COLO829 (cell line): ENCODE results near the gene GPR42.
"Not testable (repeated sequence)": the region's sequence is repeated elsewhere in the genome, so short reads cannot be mapped to it uniquely, and the experiment has no call there.

Experiments
- DNase-seq: peaks from one replicate; pipeline ENCODE4 v3.0.0; 2012; ENCODE audit warnings: low spot score

The GPR42 gene

DNA sequence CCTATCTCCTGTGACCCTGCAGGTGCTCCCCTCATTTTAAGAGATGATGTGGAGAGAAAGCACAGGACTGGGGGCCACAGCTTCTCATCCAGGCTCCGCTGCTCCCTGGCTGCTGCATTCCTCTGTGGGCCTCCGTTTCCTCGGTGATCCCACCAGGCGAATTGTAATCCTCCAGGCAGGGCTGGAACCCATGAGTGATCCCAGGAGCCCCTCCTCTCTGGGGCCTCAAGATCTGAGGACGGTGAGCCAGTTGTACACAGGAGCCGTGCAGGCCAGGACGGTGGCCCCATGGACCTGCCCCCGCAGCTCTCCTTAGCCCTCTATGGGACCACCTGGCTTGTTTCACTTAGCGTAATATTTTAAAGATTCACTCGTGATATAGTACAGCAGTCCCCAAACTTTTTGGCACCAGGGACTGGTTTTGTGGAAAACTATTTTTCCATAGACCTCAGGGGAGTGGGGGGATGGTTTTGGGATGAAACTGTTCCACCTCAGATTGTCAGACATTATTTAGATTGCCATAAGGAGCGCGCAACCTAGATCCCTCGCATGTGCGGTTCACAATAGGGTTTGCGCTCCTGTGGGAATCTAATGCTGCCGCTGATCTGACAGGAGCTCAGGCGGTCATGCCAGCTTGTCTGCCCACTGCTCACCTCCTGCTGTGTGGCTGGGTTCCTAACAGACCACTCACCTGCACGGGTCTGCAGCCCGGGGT is 7.0 kb upstream of the GPR42 start:
- DNase-seq = no peak

DNA sequence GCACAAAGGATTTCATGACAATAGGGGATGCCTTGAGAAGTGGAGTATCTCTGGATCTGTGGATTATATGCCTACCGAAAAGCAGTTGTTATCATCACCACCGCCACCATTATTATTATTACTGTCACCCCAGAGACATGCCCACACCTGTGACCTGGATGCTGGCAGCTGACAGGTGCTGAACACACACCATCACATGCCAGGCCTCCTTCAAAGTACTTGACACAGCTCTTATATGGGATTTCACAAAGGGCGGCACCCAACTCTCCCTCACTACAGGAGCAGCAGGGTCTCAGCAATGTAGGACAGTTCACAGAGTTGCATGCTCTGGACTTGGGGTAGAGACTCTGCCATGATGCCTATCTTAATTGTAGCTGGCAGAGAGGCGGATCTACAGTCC is 5.6 kb upstream of the GPR42 start:
- no peak for DNase-seq

DNA sequence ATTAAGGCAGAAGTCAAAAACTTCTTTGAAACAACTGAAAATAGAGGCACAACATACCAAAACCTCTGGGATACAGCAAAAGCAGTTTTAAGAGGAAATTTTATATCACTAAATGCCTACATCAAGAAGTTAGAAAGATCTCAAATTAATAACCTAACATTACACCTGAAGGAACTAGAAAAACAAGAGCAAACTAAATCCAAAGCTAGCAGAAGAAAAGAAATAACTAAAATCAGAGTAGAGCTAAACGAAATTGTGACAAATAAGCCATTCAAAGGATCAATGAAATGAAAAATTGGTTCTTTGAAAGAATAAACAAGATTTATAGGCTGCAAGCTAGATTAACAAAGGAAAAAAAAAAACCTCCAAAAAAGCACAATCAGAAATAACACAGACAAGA is 2.5 kb upstream of the GPR42 start:
- DNase-seq = no peak

DNA sequence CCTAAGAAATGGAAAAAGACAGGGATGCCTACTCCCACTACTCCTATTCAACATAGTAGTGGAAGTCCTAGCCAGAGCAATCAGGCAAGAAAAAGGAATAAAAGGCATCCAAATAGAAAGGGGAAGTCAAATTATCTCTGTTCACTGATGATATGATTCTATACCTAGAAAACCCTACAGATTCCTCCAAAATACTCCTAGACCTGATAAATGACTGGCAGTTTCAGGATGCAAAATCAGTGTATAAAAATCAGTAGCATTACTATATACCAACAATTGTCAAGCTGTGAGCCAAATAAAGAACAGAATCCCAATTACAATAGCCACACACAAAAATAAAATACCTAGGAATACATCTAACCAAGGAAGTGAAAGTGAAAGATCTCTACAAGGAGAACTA is 1.3 kb upstream of the GPR42 start:
- DNase-seq = no peak

DNA sequence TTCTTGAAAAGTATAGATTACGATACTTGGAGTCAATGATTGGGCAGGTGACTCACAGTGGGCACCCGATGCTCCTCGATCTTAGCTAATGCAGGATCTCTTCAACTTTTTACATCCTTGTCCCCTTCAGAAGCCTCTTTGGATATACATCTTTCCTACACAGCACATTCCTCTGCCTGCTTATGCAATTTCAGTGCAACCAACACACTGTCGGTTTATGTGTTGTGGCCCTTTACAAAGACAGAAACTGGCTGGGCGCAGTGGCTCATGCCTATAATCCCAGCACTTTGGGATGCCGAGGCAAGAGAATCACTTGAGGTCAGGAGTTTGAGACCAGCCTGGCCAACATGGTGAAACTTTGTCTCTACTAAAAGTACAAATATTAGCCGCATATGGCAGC is 2.6 kb downstream of the GPR42 start:
- DNase-seq = no peak

DNA sequence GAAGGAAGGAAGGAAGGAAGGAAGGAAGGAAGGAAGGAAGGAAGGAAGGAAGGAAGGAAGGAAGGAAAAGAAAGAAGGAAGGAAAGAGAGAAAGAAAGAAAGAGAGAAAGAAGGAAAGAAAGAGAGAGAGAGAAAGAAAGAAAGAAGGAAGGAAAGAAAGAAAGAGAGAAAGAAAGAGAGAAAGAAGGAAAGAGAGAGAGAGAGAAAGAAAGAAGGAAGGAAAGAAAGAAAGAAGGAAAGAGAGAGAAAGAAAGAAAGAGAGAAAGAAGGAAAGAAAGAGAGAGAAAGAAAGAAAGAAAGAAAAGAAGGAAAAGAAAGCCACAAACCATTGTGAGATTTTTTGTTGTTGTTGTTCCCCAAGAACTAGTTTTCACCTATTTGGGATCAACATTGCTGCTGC is 3.2 kb downstream of the GPR42 start:
- DNase-seq = not testable (repeated sequence)

DNA sequence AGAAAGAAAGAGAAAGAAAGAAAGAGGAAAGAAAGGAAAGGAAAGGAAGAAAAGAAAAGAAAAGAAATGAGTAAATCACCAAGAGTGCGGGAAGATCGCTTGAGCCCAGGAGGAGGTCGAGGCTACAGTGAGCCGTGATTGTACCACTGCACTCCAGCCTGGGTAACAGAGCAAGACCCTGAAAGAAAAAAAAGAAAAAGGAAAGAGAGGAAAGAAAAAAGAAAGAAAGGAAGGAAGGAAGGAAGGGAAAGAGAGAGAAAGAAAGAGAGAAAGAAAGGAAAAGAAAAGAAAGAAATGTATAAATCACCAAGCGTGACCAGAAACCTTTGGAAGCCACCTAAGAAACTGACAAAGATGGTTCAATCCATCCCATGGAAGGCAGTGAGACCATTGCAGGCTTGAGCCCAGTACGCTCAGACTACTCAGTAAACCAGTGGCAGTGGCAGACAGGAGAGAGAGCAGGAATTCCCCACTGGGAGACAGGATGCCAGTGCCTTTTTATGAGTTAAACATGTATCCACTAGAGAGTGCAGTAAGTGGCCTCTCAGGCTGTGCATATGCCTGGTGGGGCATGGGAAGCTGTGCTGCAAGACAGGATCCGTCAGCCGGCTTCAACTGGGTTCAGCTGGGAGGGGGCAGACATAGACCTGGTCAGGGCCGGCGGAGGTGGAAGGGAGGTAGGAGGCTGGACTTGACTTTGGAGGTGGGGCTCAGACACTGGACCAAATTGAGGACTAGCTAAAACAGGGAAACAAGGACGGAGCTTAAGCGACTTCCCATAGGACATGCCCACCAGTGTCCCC is 4.8 kb downstream of the GPR42 start:
- no peak for DNase-seq

DNA sequence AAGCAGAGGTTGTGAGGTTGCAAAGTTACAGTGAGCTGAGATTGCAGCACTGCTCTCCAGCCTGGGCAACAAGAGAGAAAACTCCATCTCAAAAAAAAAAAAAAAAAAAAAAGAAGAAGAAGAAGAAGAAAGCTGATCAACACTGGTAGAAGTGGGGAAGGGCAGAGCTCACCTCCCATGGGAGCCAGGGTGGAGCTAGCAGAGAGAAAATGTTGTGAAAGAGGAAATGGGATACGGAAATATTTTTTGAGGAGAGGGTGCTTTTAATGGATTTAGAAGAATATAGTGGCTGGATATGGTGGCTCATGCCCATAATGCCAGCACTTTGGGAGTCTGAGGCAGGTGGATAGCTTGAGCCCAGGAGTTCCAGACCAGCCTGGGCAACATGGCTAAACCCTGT is 6.8 kb downstream of the GPR42 start:
- DNase-seq = no peak

DNA sequence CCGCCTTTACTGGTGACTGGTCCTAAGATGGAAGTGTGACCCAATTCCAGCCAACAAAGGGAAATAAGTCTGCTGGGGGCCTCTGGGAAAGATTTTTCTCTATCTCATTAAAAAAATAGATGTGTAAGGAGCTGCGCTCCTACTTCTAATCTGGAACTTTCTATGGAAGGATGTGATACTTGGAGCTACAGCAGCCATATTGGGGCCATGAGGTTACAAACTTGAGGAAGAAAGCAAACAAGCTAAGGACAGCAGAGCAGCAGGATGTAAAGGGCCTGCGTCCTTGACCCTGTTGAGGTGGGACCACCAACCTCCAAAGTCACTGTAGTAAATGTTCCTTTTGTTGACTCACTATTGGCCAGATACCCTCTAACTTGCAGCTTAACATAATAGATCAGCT is 7.5 kb downstream of the GPR42 start:
- DNase-seq = no peak

DNA sequence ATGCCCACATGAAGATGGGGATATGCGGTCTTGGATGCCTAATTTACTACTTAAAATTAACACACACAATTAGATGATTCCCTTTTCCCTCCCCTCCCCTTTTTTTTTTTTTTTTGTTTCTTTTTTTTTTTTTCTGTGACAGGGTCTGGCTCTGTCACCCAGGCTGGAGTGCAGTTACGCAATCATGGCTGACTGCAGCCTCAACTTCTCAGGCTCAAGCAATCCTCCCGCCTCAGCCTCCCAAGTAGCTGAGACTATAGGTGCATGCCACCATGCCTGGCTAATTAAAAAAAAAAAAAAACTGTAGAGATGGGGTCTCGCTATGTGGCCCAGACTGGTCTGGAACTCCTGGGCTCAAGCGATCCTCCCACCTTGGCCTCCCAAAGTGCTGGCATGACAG is 8.7 kb downstream of the GPR42 start:
- not testable (repeated sequence) for DNase-seq

DNA sequence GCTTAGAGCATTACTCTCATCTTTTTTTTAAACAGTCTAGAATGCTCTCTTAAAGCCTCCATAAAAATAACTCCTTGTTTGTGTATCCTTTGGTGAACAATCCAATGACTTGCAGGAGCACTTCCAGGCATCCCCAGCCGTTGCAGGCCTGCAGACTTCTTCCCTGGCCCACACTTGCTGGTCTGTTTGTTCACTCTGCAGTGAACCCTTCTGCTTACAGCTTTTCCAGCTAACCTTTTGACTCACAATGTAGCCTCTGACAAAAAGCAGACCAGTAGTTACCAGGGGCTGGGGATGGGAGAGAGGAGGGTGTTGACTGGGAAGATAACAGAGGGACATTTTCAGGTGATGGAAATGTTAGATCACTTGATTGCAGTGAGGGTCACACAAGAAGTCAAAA is 9.1 kb downstream of the GPR42 start:
- no peak for DNase-seq

DNA sequence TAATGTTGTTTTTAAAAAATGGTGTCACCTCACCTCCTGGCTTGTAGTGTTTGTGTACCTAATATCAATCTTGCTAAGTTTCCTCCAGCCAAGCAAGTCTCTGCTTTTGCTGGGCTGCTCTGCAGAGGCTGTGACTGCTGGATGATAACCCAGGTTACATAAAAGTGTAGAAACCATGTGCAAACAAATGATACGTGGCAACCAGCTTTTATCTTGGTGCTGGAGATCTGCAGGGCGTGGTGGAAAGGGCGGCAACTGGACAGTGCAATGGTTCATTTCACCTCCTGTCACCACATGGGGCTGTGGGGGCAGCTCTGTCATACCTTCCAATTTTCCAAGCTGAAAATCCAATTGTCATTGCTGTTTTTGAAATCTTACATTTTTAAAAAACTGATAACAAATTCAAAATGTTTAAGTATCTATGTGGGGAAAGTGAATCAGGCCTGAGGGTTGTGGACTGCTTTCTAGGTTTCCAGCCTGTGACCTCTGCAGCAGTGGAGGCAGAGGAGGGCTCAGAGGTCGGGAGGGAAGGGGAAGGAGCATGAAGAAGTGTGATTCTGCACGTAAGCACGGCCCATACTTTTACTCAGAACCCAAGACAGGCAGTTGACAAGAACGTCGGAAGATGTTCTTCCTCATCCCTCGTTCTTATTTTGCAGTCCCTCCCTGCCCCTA is 9.7 kb downstream of the GPR42 start:
- DNase-seq = no peak

DNA sequence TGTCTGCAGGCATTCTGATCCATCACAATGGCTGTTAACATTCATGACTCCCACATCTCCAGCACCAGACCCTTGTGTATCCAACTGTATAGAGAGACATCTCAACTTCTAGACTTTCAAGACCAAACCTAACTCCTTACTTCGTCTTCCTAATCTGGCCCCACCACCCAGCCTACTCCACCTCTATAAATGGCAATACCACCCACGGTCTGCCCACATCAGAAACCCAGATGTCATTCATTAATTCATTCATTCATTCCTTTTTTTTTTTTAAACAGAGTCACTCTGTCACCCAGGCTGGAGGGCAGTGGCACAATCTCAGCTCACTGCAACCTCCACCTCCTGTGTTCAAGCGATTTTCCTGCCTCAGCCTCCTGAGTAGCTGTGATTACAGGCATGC is 10.4 kb downstream of the GPR42 start:
- no peak for DNase-seq

DNA sequence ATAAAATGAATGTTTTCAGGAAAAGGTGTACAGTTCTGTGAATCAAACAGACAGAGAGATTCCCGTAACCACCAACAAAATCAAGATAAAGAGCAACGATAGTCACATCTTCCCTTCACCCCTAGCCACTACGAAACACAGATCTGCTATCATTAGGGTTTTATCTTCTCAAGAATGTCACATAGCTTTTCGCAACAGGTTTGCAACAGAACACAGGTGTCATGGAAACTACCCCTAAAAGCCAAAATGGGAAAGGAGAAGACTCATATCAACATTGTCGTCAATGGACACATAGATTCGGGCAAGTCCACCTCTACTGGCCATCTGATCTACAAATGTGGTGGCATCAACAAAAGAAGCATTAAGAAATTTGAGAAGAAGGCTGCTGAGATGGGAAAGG is 11.1 kb downstream of the GPR42 start:
- DNase-seq = no peak

DNA sequence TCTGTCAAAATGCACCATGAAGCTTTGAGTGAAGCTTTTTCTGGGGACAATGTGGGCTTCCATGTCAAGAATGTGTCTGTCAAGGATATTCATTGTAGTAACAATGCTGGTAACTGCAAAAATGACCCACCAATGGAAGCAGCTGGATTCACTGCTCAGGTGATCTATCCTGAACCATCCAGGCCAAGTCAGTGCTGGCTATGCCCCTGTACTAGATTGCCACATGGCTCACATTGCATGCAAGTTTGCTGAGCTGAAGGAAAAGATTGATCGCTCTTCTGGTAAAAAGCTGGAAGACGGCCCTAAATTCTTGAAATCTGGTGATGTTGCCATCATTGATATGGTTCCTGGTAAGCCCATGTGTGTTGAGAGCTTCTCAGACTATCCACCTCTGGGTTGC is 12.7 kb downstream of the GPR42 start:
- no peak for DNase-seq

DNA sequence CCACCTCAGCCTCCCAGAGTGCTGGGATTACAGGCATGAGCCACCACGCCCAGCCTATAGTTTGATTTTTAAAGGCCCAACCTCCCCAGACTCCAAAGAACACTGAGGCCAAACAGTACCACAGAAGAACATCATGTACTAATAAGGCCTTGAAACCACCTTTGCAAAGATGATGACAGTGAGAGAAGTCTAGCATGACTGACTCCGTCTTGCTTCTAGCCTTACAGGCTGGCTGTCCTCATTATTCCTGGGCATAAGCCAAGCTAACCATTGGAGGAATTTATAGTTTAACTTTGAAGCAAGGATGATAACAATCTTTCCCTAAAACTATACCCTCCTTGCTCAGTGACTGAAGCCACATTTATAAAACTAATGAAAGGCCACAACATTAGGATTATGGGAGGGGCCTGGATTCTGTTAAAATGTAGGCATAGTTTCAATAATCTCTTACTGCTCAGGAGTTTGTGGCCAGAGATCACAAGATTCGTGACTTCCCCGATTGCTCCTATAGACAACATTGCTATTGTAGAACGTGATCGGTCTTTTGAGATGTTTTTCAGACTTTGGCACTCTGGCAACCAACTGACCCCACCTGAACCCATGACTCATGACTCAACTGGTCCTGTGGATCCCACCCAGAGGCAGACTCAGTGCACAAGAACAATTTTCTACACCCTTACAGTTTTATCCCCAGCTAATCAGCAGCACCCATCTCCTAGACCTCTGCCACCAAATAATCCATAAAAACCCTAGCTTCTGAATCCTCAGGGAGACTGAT is 17.6 kb downstream of the GPR42 start:
- peak; percentile 58 for DNase-seq

DNA sequence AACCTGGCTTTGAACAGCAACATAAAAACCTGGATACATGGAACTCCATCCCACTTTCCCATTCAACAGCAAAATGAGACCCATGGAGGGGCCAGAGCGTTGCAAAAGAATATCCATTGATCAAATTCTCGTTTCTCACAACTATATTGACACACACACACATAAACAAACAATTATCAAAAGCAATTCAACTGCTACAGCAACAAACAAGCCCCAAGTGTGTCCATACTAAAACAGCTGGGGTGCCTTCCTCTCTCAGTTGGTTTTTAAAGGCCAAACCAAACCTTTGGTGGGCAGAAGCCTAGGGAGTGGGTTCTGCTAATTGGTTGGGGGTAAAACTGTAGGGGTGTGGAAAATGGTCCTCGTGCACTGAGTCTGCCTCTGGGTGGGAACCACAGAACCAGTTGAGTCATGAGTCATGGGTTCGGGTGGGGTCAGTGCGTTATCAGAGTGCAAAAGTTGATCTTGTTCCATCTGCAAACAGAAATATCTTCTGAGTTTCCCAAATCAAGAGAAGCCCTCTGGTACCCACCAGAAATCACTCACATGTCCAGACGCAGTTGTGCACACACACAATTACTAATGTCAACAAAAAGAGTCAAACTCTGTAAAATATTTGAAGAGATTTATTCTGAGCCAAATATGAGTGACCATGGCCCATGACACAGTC is 18.5 kb downstream of the GPR42 start:
- DNase-seq = peak; percentile 18

DNA sequence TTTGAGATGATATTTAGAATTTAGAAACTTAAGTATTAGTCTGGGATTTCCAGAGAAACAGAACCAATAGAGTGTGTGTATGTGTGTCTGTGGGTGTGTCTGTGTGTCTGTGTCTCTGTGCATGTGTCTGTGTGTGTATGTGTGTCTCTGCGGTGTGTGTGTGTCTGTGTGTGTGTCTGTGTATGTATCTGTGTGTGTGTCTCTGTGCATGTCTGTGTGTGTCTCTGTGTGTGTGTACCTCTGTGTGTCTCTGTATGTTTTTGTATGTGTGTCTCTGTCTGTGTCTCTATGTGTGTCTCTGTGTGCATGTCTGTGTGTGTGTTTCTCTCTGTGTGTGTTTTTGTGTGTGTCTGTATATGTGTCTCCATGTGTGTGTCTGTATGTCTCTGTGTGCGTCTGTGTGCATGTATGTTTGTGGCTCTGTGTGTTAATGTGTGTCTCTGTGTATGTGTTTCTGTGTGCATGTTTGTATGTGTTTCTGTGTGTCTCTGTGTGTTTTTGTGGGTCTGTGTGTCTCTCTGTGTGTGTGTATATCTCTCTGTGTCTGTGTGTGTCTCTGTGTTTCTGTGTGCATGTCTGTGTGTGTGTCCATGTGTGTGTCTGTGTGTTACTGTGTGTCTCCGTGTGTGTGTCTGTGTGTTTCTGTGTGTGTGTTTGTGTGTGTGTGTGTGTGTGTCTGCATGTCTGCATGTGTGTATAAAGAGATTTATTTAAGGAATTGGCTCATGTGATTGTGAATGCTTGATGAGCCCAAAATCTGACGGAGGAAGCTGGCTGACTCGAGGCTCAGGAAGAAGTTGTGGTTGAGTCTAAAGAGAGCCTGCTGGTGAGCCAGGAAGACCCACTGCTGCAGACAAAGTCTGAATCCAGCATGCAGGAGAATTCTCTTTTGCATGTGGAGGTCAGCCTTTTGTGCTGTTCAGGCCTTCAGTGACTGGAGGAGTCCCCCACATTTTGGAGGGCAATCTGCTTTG is 22.2 kb downstream of the GPR42 start:
- no peak for DNase-seq

DNA sequence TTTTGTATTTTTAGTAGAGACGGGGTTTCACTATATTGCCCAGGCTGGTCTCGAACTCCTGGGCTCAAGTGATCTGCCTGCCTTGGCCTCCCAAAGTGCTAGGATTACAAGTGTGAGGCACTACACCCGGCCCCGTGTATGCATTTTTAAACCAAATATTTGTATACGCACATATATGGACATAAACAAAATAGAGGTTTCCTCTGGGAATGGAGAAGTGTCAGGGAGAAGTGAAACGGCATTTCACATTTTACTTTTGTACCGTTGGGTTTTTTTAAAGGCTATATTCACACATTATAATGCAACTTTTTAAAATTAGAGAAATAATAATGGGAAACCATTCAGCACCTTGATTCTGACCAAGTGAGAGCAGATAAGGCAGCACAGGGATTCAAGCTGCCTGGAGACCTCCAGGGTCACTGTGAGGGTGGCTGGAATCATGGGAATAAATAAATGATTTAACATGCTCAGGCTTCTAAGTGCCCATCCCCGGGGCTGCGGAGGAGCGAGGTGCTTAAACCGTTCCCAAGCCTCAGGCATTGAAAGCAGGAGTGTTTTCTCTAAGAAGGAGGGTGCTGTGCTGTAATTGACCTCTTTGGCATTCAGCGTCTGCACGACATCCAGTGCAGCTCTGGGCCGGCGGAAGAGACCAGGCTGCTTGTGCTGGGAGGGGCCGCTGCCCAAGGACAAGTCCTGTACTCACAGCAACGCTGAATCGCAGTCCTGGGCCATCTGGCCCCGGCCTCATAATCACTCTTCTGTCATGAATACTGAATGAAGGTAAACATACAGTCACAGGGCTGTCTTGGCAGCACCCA is 24.7 kb downstream of the GPR42 start:
- peak; percentile 66 for DNase-seq
